AG09319 (cell line): Measurements from ENCODE around the gene STK32B.

Experiments
- DNase-seq: peaks from one replicate; pipeline ENCODE4 v3.0.0-alpha.2; 2010; ENCODE audit warnings: low read depth; ENCODE audit errors: extremely low read depth
- CTCF ChIP-seq: IDR thresholded peaks from 2 replicates; pipeline ENCODE4 v1.5.1; 2011; ENCODE audit warnings: low read depth, mild to moderate bottlenecking, inconsistent platforms, low read length, moderate library complexity

Gene STK32B

GRCh38 chr4:5416637-5417036 lies 365.4 kb downstream of the STK32B start:
- no peak for TF ChIP-seq CTCF
- no peak for DNase-seq

GRCh38 chr4:5420266-5420665 lies 369.0 kb downstream of the STK32B start:
- no peak for DNase-seq
- no peak for TF ChIP-seq CTCF

GRCh38 chr4:5421416-5421815 lies 370.1 kb downstream of the STK32B start:
- DNase-seq, result no peak
- no peak for TF ChIP-seq CTCF

- TF ChIP-seq CTCF, result no peak
- no peak for DNase-seq
Observed at GRCh38 chr4:5422195-5422594, 370.9 kb downstream of the STK32B start.

GRCh38 chr4:5423670-5424069 lies 372.4 kb downstream of the STK32B start:
- no peak for DNase-seq
- TF ChIP-seq CTCF, result no peak

GRCh38 chr4:5424211-5424610 lies 372.9 kb downstream of the STK32B start:
- no peak for DNase-seq
- no peak for TF ChIP-seq CTCF

- TF ChIP-seq CTCF, result no peak
- DNase-seq, result no peak
Observed at GRCh38 chr4:5424901-5425300, 373.6 kb downstream of the STK32B start.

GRCh38 chr4:5429747-5430146 lies 378.5 kb downstream of the STK32B start:
- no peak for DNase-seq
- TF ChIP-seq CTCF, result no peak
